Measurements from ENCODE around the gene MED16. TPM values are rescaled to one million over a fixed set of nuclear protein-coding genes. Genes with fewer than 3 reads are reported as not detected.
A peak's percentile ranks its signal among the peaks of the same experiment; 100 is the strongest.

MED16 gene
- total and polyA plus RNA-seq, 10 of the 15 experiments (the other 5 are each of a cell fraction or from before 2014, with no cell fraction given): 0.56 to 51.1 (median 13.6) TPM

DNA sequence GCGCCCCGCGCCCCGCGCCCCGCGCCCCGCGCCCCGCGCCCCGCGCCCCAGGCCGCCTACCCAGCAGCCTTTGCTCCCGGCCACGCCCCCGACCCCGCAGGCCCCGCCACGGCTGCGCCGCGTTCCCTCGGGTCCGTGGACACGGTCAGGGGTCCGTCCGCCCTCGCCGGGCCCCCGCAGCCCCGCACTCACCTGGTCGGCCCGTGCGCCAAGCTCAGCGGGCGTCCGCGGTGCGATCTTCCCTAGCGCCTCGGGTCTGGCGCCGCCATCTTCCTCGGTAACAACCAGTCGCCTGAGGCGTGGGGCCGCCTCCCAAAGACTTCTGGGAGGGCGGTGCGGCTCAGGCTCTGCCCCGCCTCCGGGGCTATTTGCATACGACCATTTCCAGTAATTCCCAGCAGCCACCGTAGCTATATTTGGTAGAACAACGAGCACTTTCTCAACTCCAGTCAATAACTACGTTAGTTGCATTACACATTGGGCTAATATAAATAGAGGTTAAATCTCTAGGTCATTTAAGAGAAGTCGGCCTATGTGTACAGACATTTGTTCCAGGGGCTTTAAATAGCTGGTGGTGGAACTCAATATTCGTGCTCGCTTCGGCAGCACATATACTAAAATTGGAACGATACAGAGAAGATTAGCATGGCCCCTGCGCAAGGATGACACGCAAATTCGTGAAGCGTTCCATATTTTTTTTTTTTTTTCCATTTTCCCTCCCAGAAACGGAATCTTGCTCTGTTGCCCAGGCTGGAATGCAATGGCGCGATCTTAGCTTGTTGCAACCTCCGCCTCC, at the start of gene MED16, which contains the start of gene RNU6-9 (continued):
- TF ChIP-seq IKZF1 (conservative IDR thresholded peaks at IDR 0.05) (peak; percentile 39; the same call in 1 of the 2 replicates), EGR1 (IDR thresholded peaks at IDR 0.05; ENCODE audit: borderline replicate concordance in 1 of 2, low read depth in 2 of 2, low read length in 2 of 2) (0 out of 3 replicates have a peak, but pooled peaks of 1 of the 2 experiments have one; percentile 2), MEF2A (IDR thresholded peaks at IDR 0.05; ENCODE audit: insufficient read depth, low read depth, low read length) (0 out of 2 replicates have a peak, but pooled peaks have one; percentile 27), ZZZ3 (IDR thresholded peaks at IDR 0.05; ENCODE audit: control insufficient read depth, insufficient read length, low read depth) (no peak), WRNIP1 (IDR thresholded peaks at IDR 0.05; ENCODE audit: borderline replicate concordance, low read depth, low read length) (no peak), PML (IDR thresholded peaks at IDR 0.05; ENCODE audit: low read length) (peak; percentile 84), ZNF24 (IDR thresholded peaks at IDR 0.05) (peak; percentile 98), FOS (IDR thresholded peaks at IDR 0.05; ENCODE audit: borderline replicate concordance, extremely low read depth, insufficient read length) (no peak), GABPA (IDR thresholded peaks at IDR 0.05; ENCODE audit: low read depth) (no peak), NRF1 (conservative IDR thresholded peaks at IDR 0.05; ENCODE audit: low read depth, low read length) (no peak), NFYB (IDR thresholded peaks at IDR 0.05; ENCODE audit: insufficient read depth, low read depth, low read length) (no peak), YBX1 (IDR thresholded peaks at IDR 0.05) (no peak), BCL11A (IDR thresholded peaks at IDR 0.05; ENCODE audit: low read depth, low read length) (no peak), SIX5 (IDR thresholded peaks at IDR 0.05; ENCODE audit: low read depth, low read length, severe bottlenecking) (no peak), MTA2 (IDR thresholded peaks at IDR 0.05; ENCODE audit: low read depth) (no peak), STAT1 (conservative IDR thresholded peaks at IDR 0.05) (peak; percentile 82), SMC3 (IDR thresholded peaks at IDR 0.05; ENCODE audit: borderline replicate concordance, low read length) (no peak), TAF1 (IDR thresholded peaks at IDR 0.05; ENCODE audit: borderline replicate concordance, low read depth, low read length) (peak; percentile 64; the same call in 1 of the 2 replicates)
- TF ChIP-seq, protein P1, sequence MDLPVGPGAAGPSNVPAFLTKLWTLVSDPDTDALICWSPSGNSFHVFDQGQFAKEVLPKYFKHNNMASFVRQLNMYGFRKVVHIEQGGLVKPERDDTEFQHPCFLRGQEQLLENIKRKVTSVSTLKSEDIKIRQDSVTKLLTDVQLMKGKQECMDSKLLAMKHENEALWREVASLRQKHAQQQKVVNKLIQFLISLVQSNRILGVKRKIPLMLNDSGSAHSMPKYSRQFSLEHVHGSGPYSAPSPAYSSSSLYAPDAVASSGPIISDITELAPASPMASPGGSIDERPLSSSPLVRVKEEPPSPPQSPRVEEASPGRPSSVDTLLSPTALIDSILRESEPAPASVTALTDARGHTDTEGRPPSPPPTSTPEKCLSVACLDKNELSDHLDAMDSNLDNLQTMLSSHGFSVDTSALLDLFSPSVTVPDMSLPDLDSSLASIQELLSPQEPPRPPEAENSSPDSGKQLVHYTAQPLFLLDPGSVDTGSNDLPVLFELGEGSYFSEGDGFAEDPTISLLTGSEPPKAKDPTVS (IDR thresholded peaks at IDR 0.05; ENCODE audit: low read depth, low read length): no peak
- TF ChIP-seq, protein P2, sequence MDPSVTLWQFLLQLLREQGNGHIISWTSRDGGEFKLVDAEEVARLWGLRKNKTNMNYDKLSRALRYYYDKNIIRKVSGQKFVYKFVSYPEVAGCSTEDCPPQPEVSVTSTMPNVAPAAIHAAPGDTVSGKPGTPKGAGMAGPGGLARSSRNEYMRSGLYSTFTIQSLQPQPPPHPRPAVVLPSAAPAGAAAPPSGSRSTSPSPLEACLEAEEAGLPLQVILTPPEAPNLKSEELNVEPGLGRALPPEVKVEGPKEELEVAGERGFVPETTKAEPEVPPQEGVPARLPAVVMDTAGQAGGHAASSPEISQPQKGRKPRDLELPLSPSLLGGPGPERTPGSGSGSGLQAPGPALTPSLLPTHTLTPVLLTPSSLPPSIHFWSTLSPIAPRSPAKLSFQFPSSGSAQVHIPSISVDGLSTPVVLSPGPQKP (IDR thresholded peaks at IDR 0.05; ENCODE audit: low read depth, low read length): no peak
- TF ChIP-seq, protein P3, sequence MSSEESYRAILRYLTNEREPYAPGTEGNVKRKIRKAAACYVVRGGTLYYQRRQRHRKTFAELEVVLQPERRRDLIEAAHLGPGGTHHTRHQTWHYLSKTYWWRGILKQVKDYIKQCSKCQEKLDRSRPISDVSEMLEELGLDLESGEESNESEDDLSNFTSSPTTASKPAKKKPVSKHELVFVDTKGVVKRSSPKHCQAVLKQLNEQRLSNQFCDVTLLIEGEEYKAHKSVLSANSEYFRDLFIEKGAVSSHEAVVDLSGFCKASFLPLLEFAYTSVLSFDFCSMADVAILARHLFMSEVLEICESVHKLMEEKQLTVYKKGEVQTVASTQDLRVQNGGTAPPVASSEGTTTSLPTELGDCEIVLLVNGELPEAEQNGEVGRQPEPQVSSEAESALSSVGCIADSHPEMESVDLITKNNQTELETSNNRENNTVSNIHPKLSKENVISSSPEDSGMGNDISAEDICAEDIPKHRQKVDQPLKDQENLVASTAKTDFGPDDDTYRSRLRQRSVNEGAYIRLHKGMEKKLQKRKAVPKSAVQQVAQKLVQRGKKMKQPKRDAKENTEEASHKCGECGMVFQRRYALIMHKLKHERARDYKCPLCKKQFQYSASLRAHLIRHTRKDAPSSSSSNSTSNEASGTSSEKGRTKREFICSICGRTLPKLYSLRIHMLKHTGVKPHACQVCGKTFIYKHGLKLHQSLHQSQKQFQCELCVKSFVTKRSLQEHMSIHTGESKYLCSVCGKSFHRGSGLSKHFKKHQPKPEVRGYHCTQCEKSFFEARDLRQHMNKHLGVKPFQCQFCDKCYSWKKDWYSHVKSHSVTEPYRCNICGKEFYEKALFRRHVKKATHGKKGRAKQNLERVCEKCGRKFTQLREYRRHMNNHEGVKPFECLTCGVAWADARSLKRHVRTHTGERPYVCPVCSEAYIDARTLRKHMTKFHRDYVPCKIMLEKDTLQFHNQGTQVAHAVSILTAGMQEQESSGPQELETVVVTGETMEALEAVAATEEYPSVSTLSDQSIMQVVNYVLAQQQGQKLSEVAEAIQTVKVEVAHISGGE (CRISPR knock-in tag; IDR thresholded peaks at IDR 0.05): no peak
- TF ChIP-seq, protein P4, sequence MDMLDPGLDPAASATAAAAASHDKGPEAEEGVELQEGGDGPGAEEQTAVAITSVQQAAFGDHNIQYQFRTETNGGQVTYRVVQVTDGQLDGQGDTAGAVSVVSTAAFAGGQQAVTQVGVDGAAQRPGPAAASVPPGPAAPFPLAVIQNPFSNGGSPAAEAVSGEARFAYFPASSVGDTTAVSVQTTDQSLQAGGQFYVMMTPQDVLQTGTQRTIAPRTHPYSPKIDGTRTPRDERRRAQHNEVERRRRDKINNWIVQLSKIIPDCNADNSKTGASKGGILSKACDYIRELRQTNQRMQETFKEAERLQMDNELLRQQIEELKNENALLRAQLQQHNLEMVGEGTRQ (IDR thresholded peaks at IDR 0.05; ENCODE audit: borderline replicate concordance, low read depth, low read length): no peak
